ENCODE data around the gene GBX1.

- TF ChIP-seq, protein P1, sequence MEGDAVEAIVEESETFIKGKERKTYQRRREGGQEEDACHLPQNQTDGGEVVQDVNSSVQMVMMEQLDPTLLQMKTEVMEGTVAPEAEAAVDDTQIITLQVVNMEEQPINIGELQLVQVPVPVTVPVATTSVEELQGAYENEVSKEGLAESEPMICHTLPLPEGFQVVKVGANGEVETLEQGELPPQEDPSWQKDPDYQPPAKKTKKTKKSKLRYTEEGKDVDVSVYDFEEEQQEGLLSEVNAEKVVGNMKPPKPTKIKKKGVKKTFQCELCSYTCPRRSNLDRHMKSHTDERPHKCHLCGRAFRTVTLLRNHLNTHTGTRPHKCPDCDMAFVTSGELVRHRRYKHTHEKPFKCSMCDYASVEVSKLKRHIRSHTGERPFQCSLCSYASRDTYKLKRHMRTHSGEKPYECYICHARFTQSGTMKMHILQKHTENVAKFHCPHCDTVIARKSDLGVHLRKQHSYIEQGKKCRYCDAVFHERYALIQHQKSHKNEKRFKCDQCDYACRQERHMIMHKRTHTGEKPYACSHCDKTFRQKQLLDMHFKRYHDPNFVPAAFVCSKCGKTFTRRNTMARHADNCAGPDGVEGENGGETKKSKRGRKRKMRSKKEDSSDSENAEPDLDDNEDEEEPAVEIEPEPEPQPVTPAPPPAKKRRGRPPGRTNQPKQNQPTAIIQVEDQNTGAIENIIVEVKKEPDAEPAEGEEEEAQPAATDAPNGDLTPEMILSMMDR (IDR thresholded peaks at IDR 0.05) = no peak
- TF ChIP-seq POLR2A (IDR thresholded peaks at IDR 0.05) = no peak
Measured at GRCh38 chr7:151133266-151133985, 34.1 kb downstream of the GBX1 start.

Measured in right lobe of liver (tissue), 4 donors.